B cell (primary cell): ENCODE data around the gene ANKRD65. TPM values are rescaled to one million over a fixed set of nuclear protein-coding genes. Genes with fewer than 3 reads are reported as not detected.
A peak's percentile ranks its signal among the peaks of the same experiment; 100 is the strongest.

Experiments used
- ATAC-seq: fragments of 200-7000 bp; cut with Tn5 transposase; one replicate; pipeline ENCODE4 v1.10.0; 2021; ENCODE audit warnings: low read depth, mild to moderate bottlenecking, moderate number of reproducible peaks, moderate library complexity
- CTCF ChIA-PET: fragments of 350-600 bp; sonication (Branson Sonifier 250); formaldehyde crosslinking; loops from one replicate; lab custom pipeline; 2021; ENCODE audit warnings: antibody characterized with exemption, inconsistent platforms; lab: Charles Lee
- POLR2A ChIA-PET: fragments of 350-600 bp; sonication (Branson Sonifier 250); formaldehyde crosslinking; loops from one replicate; lab custom pipeline; 2021; ENCODE audit warnings: antibody characterized with exemption; lab: Charles Lee
- DNase-seq: peaks from one replicate; pipeline ENCODE4 v3.0.0; 2013
- H2AFZ ChIP-seq: 2 replicates; pipeline ENCODE4 v1.6.1; 2012; ENCODE audit warnings: mild to moderate bottlenecking, low read depth, low read length; ENCODE audit not compliant: insufficient read depth, poor library complexity, severe bottlenecking
- H3K27ac ChIP-seq, 2 donors: 1 replicate in 1 of 2; 2 replicates in 1 of 2; pipeline ENCODE4 v1.5.1; 2012 to 2013; ENCODE audit warnings: low read length in 2 of 2, mild to moderate bottlenecking in 2 of 2, moderate library complexity in 1 of 2
- H3K27me3 ChIP-seq, 4 experiments: fragments of 200-600 bp in 1 of 4; sonication (generic) in 1 of 4; replicated peaks in 1 of 4; 1 replicate in 2 of 4; 2 replicates in 2 of 4; pipeline versions ENCODE4 v1.6.1 to v1.7.0; 2013 to 2016; ENCODE audit warnings: low read length in 3 of 4, mild to moderate bottlenecking in 2 of 4, mixed read lengths in 1 of 4, moderate library complexity in 1 of 4; ENCODE audit not compliant: insufficient read depth in 4 of 4, control insufficient read depth in 3 of 4; ENCODE audit errors: control extremely low read depth in 1 of 4
- H3K36me3 ChIP-seq, 2 experiments: replicated peaks in 1 of 2; 1 replicate in 1 of 2; 2 replicates in 1 of 2; pipeline versions ENCODE4 v1.6.1 to v1.7.1; 2013; ENCODE audit warnings: low read length in 1 of 2; ENCODE audit not compliant: insufficient read depth in 2 of 2, control insufficient read depth in 1 of 2; ENCODE audit errors: control extremely low read depth in 1 of 2, extremely low read depth in 1 of 2
- H3K4me1 ChIP-seq, 2 donors: fragments of 200-600 bp in 1 of 2; sonication (generic) in 1 of 2; 1 replicate in 1 of 2; 2 replicates in 1 of 2; pipeline versions ENCODE4 v1.5.1 to v1.6.1; 2013 to 2017; ENCODE audit warnings: low read length in 2 of 2; ENCODE audit not compliant: control insufficient read depth in 2 of 2, insufficient read depth in 2 of 2
- H3K4me2 ChIP-seq: replicated peaks from 2 replicates; pipeline ENCODE3; 2012; ENCODE audit warnings: mild to moderate bottlenecking, low read depth, low read length; ENCODE audit not compliant: poor library complexity, severe bottlenecking
- H3K4me3 ChIP-seq, 5 experiments: fragments of 200-600 bp in 1 of 5; sonication (generic) in 1 of 5; 1 replicate in 3 of 5; 2 replicates in 2 of 5; pipeline versions ENCODE4 v1.5.1 to v1.7.0; 2011 to 2016; ENCODE audit warnings: low read length in 4 of 5, mild to moderate bottlenecking in 4 of 5, low read depth in 2 of 5, control low read depth in 1 of 5, moderate library complexity in 1 of 5; ENCODE audit not compliant: insufficient read depth in 1 of 5; ENCODE audit errors: control extremely low read depth in 1 of 5, extremely low read depth in 1 of 5
- H3K79me2 ChIP-seq: fragments of 200-600 bp; sonication (generic); one replicate; pipeline ENCODE4 v1.6.0; 2016; ENCODE audit warnings: low read length; ENCODE audit not compliant: control insufficient read depth, insufficient read depth
- H3K9ac ChIP-seq: fragments of 200-600 bp; sonication (generic); 2 replicates; pipeline ENCODE4 v1.6.1; 2017; ENCODE audit warnings: mild to moderate bottlenecking, low read length, moderate library complexity
- H3K9me3 ChIP-seq, 3 donors: one replicate each; pipeline versions ENCODE4 v1.6.1 to v1.7.1; 2013; ENCODE audit warnings: low read length in 2 of 3; ENCODE audit not compliant: control insufficient read depth in 2 of 3, insufficient read depth in 1 of 3; ENCODE audit errors: control extremely low read depth in 1 of 3
- H4K20me1 ChIP-seq: 2 replicates; pipeline ENCODE4 v1.6.0; 2012; ENCODE audit warnings: mild to moderate bottlenecking, low read length; ENCODE audit not compliant: insufficient read depth, control insufficient read depth, poor library complexity, severe bottlenecking
- H3K27ac Mint-ChIP-seq: one replicate; pipeline ENCODE4 v1.8.0; 2021; ENCODE audit warnings: mixed read lengths
- H3K27me3 Mint-ChIP-seq: one replicate; pipeline ENCODE4 v1.8.0; 2021; ENCODE audit warnings: mixed read lengths
- H3K4me1 Mint-ChIP-seq: one replicate; pipeline ENCODE4 v1.8.0; 2021; ENCODE audit warnings: mixed read lengths
- H3K4me3 Mint-ChIP-seq: one replicate; pipeline ENCODE4 v1.8.0; 2021; ENCODE audit warnings: mixed read lengths
- H3K9me3 Mint-ChIP-seq: one replicate; pipeline ENCODE4 v1.8.0; 2022; ENCODE audit warnings: mixed read lengths; ENCODE audit not compliant: insufficient read depth
- EZH2 ChIP-seq: IDR thresholded peaks from 2 replicates; pipeline ENCODE4 v1.6.1; 2012; ENCODE audit warnings: borderline replicate concordance, low read depth, mild to moderate bottlenecking, moderate library complexity, low read length; ENCODE audit not compliant: insufficient read depth, poor library complexity, severe bottlenecking
- WGBS: methylation state at CpG from one replicate; pipeline ENCODE4 v1.1.5; 2013; ENCODE audit warnings: missing lambda C conversion rate; ENCODE audit not compliant: insufficient coverage; 5-methylcytosine and 5-hydroxymethylcytosine counted together
- intact Hi-C: fragments of 100-400 bp; cut with micrococcal nuclease; formaldehyde crosslinking; loops from one replicate; pipeline ENCODE4 v1.10.0; 2022
- polyA plus RNA-seq: library from polyadenylated mRNA; depleted of rRNA; stranded (reverse); fragments of >200 nt; gene quantifications from 2 replicates; pipeline ENCODE4 v1.2.3, GENCODE V29; 2012
- total RNA-seq, 2 donors: library from RNA; stranded (reverse); fragments of 120-200 nt in 1 of 2; gene quantifications; 1 replicate in 1 of 2; 2 replicates in 1 of 2; pipeline versions ENCODE4 v1.2.3 to v1.2.4, GENCODE V29; 2013 to 2022
- TF ChIP-seq, protein P1 (sequence below): fragments of 200-600 bp; IDR thresholded peaks from one replicate; pipeline ENCODE4 v1.8.0; 2022; ENCODE audit warnings: antibody characterized with exemption, mild to moderate bottlenecking

Gene ANKRD65
- total and polyA plus RNA-seq, 2 donors (not counting 1 experiment from before 2014, with no cell fraction given) = 0.12 TPM; not detected in 1

DNA sequence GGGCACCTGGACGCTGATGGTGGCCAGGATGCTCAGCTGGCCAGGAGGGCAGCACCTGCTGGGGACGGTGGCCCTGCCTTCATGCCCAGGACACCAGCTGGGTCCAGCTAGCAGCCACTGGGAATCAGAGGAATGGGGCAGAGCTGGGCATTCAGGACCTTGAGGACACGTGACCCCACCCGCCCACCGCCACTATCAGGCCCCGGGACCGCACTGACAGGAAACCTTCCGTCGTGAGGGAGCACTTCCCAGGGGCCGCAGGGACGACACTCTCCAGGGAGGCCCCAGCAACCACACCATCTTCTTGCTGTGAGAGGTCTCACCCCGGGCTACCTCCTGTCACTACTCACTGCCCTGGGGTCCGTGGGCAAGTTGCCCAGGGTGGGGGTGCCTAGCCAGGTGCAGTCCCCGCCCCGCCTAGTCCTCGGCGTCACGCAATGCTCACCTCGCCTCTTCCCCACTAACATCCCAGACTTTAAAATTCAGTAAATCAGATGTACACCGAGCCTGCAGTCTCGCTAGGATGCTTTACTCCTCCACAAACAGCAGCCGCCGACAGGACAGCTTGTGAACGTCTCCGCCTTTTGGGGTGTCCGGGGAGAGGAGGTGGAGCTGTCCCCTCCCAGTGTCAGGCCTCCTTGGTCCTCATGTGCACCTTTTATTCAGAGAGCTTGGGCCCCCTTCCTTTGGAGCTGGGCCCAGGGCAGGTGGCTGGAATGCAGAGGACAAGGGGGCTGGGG, 19.4 kb upstream of the ANKRD65 start:
- no peaks in the 10 kb centered on the region for H3K79me2 ChIP-seq
- no peaks in the 10 kb centered on the region for H4K20me1 ChIP-seq
- no peak overlapping the region for H3K9ac ChIP-seq
- H3K4me2 ChIP-seq = peak overlapping the region; percentile 14
- Mint-ChIP-seq H3K9me3 (no peaks in the 10 kb centered on the region), H3K4me3 (no peak overlapping the region), H3K27me3 (peaks cover 18% of the 10 kb centered on the region), H3K4me1 (peaks cover 8% of the 10 kb centered on the region), H3K27ac (peak overlapping the region; percentile 20)
- H3K4me3 ChIP-seq = no peak overlapping the region
- no peak for TF ChIP-seq EZH2
- TF ChIP-seq, protein P1, sequence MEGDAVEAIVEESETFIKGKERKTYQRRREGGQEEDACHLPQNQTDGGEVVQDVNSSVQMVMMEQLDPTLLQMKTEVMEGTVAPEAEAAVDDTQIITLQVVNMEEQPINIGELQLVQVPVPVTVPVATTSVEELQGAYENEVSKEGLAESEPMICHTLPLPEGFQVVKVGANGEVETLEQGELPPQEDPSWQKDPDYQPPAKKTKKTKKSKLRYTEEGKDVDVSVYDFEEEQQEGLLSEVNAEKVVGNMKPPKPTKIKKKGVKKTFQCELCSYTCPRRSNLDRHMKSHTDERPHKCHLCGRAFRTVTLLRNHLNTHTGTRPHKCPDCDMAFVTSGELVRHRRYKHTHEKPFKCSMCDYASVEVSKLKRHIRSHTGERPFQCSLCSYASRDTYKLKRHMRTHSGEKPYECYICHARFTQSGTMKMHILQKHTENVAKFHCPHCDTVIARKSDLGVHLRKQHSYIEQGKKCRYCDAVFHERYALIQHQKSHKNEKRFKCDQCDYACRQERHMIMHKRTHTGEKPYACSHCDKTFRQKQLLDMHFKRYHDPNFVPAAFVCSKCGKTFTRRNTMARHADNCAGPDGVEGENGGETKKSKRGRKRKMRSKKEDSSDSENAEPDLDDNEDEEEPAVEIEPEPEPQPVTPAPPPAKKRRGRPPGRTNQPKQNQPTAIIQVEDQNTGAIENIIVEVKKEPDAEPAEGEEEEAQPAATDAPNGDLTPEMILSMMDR = no peak
- H3K27me3 ChIP-seq = peaks cover 0 to 39% (median 18%) of the 10 kb centered on the region in 4 experiments
- ChIA-PET POLR2A (no interaction called here), CTCF (interaction anchor here (0.6 to 2.5 kb wide), 8 partner anchors 10 to 457 kb away, joined by 3 to 9 read pairs (median 4); partner anchors contain the start of gene MRPL20)
- intact Hi-C loops = loop anchor here (2.0 kb wide), 1 partner anchor 34 kb away; the partner anchor contains the start of gene MRPL20
- peaks cover 0 to 7% (median 0%) of the 10 kb centered on the region in 3 donors for H3K9me3 ChIP-seq
- 91% methylated on average over 19 of the region's 26 CpGs for WGBS
- H2AFZ ChIP-seq = no peak overlapping the region
- ATAC-seq (no peak), DNase-seq (no peak)
- no peaks in the 10 kb centered on the region for H3K36me3 ChIP-seq
- H3K4me1 ChIP-seq = peaks cover 13 to 20% of the 10 kb centered on the region in 2 donors
- no peak overlapping the region for H3K27ac ChIP-seq
